Measurements from ENCODE around the gene FBXO3.

Gene FBXO3

GRCh38 chr11:33700502-33701271, 73.6 kb downstream of the FBXO3 start, which contains the start of gene C11orf91:
Gene C11orf91 (minus strand): TSS chr11:33700826. CDS start chr11:33700740, 86 bp downstream.
- peak; percentile 95 for DNase-seq

DNA sequence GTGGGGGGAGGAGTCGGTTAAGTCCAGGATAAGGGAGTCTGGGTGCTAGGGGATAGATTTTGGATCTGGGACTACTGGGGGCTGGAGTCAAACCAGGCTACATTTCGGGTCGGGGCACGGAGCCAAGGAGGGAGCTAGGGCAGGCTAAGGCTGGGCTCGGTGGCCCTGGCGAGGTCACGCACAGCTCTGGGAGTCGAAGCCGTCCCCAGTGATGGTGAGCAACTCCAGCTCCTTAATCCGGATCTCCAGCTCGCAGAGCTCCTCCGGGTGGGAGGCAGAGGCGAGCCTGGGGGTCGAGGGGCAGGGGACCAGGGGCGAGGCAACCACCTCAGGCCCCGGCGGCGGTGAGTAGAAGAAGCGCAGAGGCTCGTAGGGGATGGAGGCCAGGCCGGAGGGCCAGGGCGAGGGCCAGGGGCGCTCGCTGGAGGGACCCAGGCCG, 74.2 kb downstream of the FBXO3 start:
- no peak for DNase-seq

DNA sequence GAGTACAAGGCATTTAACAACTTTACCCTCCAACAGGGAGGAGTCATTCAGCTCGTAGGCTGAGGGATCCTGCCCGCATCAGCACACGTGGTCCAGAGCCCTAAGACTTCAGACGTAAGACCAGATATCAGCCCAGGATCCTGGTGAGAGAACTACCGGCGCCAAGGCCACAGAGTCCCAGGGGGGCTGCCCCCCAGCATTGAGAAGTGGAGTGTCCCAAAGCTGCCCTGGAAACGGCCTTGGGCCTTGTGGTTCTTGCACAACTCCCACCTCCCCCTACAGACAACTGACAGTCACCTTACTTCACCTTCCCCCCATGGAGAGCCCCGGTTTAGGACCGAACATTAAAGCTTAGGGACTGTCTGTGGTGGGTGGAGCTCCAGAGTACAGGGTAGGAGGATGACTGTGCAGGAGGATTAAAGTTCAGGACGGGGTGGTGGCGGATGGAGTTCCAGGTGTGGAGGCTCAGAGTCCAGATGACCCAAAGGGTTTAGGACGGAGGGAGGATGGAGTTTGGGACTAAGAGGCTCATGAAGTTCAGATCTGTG, 74.7 kb downstream of the FBXO3 start:
- no peak for DNase-seq

- no peak for DNase-seq
Observed at GRCh38 chr11:33698921-33699320, 75.4 kb downstream of the FBXO3 start.

DNA sequence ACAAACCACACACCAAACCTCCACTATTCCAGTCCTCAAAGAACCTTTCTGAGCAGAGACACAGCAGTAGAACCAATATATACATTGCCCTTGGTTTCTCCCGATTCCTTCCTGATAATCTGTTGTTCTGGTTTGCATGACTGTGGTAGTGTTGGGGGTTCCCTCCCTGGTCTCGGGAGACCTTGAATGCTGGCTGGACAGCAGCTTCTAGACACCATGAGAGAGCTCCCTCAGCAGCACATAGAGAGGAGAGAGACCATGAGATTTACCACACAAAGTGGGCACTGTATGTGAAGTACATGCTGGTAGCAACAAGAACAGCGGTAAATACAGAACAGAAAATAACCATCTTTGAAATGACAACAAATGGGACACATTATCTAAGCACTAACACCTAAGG, 76.3 kb downstream of the FBXO3 start:
- no peak for DNase-seq

GRCh38 chr11:33696931-33697638, 77.2 kb downstream of the FBXO3 start:
- peak; percentile 39 for DNase-seq

- no peak for DNase-seq
Observed at GRCh38 chr11:33696411-33696810, 77.9 kb downstream of the FBXO3 start.

DNA sequence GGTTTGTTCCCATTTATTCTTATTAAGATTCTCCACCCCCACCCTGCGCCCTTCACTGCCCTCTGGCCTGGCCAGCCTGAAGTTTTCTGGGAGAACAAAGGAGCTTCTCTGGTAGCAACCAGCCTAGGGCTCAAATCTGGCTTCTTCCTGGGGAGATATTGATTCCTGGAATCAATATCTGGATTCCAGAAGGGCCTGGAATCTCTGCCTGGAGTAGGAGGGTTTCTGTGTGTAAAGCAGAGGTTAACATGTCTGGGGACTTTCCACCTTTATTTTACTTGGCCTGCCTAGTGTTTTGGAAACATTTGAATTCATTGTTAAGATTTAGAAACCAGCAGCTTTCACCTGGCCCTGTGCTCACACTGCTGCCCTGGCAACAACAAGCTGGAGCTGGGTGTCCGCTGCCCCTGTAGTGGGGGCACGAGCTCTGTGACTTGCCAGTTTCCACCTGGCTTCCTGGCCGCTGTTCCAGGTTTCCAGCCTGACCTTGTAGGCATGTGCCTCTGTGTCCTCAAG, 79.2 kb downstream of the FBXO3 start:
- no peak for DNase-seq

DNA sequence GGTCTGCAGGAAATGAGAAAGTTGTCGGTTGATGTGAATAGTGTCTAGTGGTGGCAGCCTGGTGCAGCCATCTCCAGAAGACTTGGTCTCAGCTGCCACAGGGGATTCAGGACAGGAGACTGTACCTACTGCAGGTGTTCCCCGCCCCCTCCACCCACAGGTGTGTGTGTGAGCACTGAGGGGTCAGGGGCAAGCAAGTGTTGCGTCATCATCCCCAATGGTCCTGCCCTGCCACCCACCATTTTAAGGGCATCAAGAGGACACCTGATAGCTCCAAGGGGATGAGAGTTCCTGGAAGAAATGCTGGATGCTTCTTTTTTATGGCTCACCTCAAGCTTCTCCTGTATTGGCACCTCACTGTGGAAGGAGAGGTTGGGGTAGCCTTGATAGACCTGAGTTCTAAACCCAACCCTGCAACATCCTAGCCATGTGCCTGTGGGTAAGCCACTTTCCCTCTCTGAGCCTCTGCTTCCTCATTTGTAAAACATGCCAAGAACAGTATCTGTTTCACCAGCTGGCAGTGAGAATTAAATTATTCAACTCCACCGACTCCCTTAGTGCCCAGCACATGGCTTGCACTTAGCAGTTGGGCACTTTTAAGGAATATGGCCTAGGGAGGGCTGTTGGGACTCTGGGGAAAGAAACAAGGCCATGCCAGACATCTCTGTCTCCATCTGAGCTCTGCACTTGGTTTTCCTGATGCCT, 79.8 kb downstream of the FBXO3 start:
- DNase-seq = no peak

DNA sequence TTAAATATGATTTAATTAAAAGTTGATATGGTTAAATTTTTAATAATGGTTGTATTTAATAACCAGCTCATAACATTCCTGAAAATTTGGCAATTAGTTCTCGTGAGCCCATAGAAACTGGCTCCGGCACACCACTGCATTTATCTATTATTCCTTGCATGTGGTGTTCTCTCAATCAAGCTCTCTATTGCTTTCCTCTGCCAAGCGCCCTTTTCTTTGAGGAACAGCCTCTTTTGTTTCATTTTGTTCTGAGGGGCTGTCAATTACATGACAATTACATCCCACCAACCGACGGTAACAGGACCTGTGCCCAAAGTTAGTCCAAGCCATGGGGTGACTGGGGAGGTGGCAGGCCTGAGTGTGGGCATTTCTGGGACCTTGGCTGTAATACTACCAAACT, 81.8 kb downstream of the FBXO3 start:
- DNase-seq = no peak

DNA sequence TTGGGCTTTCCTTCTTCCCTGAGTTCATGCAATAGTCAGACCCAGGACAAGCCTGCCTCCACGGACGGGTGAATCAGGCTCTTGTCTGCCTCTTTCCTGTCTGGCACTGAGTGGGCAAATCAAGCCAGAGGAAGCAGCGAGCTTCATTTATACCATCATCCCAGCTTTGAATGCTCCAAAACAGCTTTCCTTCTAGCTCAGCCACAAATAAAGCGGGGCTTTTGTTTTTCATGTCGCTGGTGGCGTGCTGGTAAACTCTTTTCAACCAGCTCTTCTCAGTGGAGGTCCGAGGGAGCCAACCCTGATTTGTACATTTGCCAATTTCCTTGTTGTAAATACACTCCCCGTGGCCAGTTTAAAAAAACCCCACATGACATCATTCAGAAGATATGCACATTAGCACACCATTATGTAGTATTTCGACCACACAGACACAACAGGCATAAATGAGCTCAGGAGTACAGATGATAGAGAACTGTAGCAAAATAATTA, 82.3 kb downstream of the FBXO3 start:
- DNase-seq = peak; percentile 98

DNA sequence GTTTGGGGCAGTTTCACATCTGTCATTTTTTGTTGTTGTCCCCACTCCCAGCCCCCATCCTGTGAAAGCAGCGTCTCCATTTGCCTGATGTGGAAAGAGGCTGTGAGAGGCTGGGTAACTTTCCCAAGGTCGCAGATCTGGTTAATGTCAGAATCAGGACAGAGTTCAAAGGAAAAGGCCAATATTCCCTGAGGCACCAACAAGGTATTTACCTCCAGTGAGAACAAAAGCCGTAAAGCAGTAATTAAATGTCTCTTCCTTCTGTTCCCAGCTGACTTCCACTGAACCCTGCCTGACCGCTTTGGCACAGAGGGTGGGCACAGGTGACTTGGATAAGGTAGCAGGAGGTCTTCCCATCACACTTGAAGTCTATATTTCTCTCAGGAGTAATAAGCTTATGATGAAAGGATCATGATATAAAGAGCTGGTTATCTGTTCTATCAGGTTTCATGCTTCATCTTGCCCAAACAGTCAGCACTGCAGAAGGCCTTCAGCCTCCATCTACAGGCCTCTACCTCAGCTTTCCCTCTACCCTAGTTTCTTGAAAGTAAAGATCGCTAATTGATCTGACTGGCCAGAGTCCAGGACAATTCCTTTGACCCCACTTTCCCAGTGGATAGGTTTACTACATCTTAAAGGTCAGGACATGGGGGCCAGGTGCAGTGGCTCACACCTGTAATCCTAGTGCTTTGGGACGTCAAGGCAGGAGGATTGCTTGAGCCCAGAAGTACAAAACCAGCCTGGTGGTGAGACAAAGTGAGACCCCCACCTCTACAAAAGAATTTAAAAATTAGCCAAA, 83.1 kb downstream of the FBXO3 start:
- DNase-seq = no peak

Measured in fibroblast of skin of back (primary cell).